ENCODE data around the gene SLC46A1.

Gene SLC46A1

GRCh38 chr17:28384281-28385036 lies 21.6 kb downstream of the SLC46A1 start:
- in situ Hi-C loops (cut with MboI; ENCODE audit: low sequenced_read_pairs) = no loop called here

GRCh38 chr17:28381141-28381825 lies 24.7 kb downstream of the SLC46A1 start:
- in situ Hi-C loops (cut with MboI; ENCODE audit: low sequenced_read_pairs) = no loop called here

- in situ Hi-C loops (cut with MboI; ENCODE audit: low sequenced_read_pairs) = no loop called here
Measured at GRCh38 chr17:28379814-28380801, 25.9 kb downstream of the SLC46A1 start.

GRCh38 chr17:28372945-28373274 lies 33.1 kb downstream of the SLC46A1 start:
- in situ Hi-C loops (cut with MboI; ENCODE audit: low sequenced_read_pairs) = no loop called here

GRCh38 chr17:28372203-28372944 lies 33.6 kb downstream of the SLC46A1 start:
- in situ Hi-C loops (cut with MboI; ENCODE audit: low sequenced_read_pairs) = no loop called here

GRCh38 chr17:28371245-28372202 lies 34.5 kb downstream of the SLC46A1 start, which contains the start of gene SARM1:
TSS of gene SARM1 (plus strand) at chr17:28371694. CDS start at chr17:28372033, 339 bp downstream.
- in situ Hi-C loops (cut with MboI; ENCODE audit: low sequenced_read_pairs) = no loop called here

- in situ Hi-C loops (cut with MboI; ENCODE audit: low sequenced_read_pairs) = no loop called here
Measured at GRCh38 chr17:28370744-28371103, 35.3 kb downstream of the SLC46A1 start.

- in situ Hi-C loops (cut with MboI; ENCODE audit: low sequenced_read_pairs) = no loop called here
Measured at GRCh38 chr17:28370035-28370743, 35.8 kb downstream of the SLC46A1 start, which contains the start of gene VTN. TSS of gene VTN (minus strand) at chr17:28370307. CDS start at chr17:28370203, 104 bp downstream.

GRCh38 chr17:28369684-28370034 lies 36.4 kb downstream of the SLC46A1 start:
- in situ Hi-C loops (cut with MboI; ENCODE audit: low sequenced_read_pairs) = no loop called here

- in situ Hi-C loops (cut with MboI; ENCODE audit: low sequenced_read_pairs) = no loop called here
Measured at GRCh38 chr17:28368915-28369683, 36.9 kb downstream of the SLC46A1 start.

GRCh38 chr17:28368306-28368831 lies 37.6 kb downstream of the SLC46A1 start:
- in situ Hi-C loops (cut with MboI; ENCODE audit: low sequenced_read_pairs) = no loop called here

- in situ Hi-C loops (cut with MboI; ENCODE audit: low sequenced_read_pairs) = no loop called here
Measured at GRCh38 chr17:28367641-28368305, 38.2 kb downstream of the SLC46A1 start.

- in situ Hi-C loops (cut with MboI; ENCODE audit: low sequenced_read_pairs) = no loop called here
Measured at GRCh38 chr17:28366605-28367004, 39.4 kb downstream of the SLC46A1 start.

GRCh38 chr17:28365487-28365886 lies 40.5 kb downstream of the SLC46A1 start:
- in situ Hi-C loops (cut with MboI; ENCODE audit: low sequenced_read_pairs) = no loop called here

GRCh38 chr17:28364665-28365363 lies 41.2 kb downstream of the SLC46A1 start, which contains the start of gene SEBOX:
TSS of gene SEBOX (minus strand) at chr17:28365199. CDS start at chr17:28365151, 48 bp downstream.
- in situ Hi-C loops (cut with MboI; ENCODE audit: low sequenced_read_pairs) = no loop called here

GRCh38 chr17:28363776-28364650 lies 42.0 kb downstream of the SLC46A1 start:
- in situ Hi-C loops (cut with MboI; ENCODE audit: low sequenced_read_pairs) = no loop called here
